Left lobe of liver (tissue), 2 donors: Measurements from ENCODE around the gene CELF2. TPM values are rescaled to one million over a fixed set of nuclear protein-coding genes. Genes with fewer than 3 reads are reported as not detected.

ENCODE experiments used
- ATAC-seq: fragments of 200-7000 bp; cut with Tn5 transposase; one replicate; pipeline ENCODE4 v1.9.1; 2020; ENCODE audit warnings: mild to moderate bottlenecking, moderate library complexity
- DNase-seq: peaks from one replicate; pipeline ENCODE4 v3.0.0-alpha.2; 2020; ENCODE audit warnings: low spot score
- total RNA-seq: library from RNA; stranded (reverse); gene quantifications from one replicate; pipeline ENCODE4 v1.2.1, GENCODE V29; 2021
- donor health status: DM: no; HTN: no; CAD: no; lungs with moderate emphysema.
- donor health status: DM: no; HTN: yes; CAD: no.

The CELF2 gene
- total RNA-seq, 1 donor from 2014 or later = 2.6 TPM

DNA sequence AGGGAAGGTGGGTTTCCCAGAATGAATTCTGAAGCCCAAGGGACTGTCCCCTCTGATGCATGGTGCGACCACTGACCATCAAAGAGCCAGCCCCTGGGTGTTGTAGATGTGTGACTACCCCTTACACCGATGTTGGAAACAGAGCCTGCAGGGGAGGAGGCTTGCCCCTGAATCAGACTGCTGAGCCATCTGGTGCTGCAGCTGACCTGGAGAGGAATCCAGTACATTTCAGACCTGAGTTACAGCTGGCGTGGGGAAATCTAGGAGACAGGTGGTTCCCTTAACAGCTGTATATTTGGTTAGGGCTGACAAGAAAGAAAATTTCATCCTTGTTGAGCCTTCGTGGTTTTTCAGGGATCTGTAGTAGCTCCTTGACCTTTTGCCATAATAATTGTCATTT is 195.5 kb downstream of the CELF2 start:
- no peak for DNase-seq
- ATAC-seq = no peak

DNA sequence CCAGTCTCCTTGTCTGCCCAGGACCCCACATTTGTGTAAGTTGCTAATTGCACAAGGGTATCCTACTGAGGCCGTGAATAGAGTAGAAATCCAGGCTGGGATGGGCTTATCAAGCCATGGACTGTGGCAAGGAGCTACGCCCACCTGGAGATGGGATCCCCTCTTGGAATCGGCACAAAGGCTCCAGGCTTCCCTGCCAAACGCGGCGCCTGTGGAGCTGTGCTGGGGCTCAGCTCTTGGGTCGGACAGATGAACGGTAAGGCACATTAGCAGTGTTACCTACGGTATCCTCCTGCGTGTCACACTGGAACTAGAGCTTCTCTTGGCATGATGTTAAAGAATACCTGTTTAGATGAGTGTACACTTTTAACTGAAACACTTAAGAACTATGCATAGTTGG is 196.7 kb downstream of the CELF2 start:
- no peak for DNase-seq
- ATAC-seq = no peak

DNA sequence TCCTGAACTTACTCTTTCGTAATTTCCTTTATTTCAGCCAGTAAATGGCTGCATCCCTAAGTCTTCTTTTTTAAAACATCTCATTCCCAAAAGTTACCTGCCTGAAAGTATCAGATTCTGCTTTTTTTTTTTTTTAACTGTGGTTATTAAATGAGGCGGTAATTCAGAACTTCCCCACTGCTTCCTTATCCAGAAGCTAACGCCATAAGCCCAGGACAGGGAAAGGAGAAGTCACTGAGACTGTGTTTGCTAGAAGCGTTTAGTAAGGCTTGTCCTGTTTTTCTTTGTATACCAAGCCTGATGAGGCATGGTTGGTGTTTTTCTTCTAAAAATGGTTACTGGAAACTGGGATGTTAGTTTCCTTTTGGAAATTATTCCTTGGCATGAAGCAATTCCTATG is 197.8 kb downstream of the CELF2 start:
- DNase-seq = no peak
- no peak for ATAC-seq

DNA sequence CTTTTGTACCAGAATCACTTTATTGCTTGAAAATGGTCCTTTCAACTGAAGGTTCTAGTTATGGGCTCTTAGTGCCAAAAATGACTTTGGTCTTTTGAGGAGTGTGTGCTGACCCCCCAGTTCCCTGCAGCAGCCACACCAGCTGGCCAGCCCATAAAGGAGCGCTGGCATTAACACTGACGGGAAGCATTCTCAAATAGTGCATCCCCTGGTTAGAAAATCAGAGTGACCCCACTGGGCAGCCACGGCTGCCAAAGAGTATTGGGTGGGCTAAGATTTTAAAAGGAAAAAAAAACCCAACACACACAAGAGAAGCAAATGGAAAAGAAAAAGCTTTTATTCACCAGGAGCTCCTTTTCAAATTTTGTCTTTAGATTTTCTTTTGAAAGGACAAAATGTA is 199.8 kb downstream of the CELF2 start:
- ATAC-seq = no peak
- DNase-seq = no peak

DNA sequence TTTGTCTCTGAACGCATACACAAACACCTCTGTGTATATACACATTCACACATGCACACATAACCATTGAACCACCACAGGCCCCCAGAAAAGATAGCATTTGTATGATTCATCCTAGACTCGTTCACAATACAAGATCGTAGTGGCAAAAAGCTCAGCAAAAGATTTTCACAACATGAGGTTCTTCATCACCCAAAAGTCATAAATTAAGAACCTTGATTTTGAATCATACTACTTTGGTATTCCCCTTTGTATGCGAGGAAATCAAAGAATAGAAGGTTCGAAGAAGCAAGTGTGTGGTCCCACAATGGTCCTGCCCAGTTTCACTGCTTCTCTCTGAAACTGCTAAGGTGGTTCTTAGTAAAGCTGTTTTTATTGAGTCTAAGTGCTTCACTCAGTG is 200.7 kb downstream of the CELF2 start:
- ATAC-seq (no peak), DNase-seq (no peak)

DNA sequence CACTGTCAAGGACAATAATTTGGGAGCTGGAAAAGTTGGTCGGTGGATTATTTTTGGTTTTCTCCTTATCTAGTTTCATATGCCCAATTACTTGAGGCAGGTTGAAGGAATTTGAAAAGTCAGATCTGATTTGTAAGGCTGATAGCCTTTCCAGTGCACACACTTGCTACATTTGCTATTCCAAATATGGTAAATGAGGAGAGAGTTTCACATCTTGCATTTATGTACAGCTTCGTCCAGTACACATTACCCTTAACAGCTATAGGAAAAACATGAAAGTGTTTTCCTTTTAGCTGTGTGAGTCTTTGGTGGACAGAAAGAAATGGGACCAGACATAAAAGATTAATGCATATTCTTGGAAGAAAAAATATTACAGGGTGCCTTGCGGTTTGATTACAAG is 201.8 kb downstream of the CELF2 start:
- DNase-seq (no peak), ATAC-seq (no peak)

DNA sequence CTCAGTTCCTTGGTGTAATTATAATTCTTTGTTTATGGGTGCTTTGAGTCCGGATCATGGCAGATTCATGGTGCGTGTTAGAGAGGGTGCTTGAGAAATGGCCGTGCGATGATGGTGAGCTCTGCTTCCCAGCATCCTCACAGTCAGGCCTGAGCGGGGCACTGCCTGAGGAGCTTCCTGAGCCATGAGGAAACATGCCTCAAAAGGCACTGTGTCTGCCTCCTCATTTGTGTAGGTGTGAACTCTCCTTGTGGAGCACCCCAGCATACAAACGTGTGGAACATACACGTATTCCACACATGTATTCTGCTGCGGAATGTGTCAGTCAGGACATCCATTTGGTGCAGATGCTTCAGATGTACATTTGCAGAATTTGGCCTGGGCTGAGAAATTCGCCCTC is 205.4 kb downstream of the CELF2 start:
- no peak for ATAC-seq
- no peak for DNase-seq

DNA sequence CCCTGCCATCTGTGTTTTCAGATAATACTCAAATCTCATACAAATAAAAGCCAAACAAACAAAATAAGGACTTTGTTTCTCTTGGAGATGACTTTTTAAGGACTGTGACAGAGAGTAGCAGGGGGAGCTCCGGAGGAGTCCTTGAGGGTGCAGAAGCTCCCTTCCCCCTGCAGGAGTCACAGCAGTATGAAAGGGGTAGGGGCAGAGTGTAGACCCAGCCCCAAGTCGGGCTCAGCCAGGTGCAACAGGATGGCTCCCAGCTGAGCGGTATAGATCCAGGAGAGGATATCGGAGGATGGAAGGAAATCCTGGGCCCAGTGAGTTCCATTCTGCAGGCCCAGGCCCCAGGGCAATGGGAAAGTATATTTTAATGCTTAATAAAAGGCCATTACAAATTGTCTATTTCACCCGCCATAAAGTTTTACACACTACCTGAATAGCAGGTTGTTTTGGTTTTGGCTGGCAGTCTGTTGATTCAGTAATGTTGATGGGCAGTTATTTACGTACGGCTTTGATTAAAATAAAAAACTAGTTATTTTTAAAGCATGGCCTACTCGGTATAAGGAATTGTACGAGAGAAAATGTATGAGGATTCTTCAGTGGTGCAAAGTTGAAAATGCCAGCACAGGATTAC is 206.0 kb downstream of the CELF2 start:
- ATAC-seq = no peak

DNA sequence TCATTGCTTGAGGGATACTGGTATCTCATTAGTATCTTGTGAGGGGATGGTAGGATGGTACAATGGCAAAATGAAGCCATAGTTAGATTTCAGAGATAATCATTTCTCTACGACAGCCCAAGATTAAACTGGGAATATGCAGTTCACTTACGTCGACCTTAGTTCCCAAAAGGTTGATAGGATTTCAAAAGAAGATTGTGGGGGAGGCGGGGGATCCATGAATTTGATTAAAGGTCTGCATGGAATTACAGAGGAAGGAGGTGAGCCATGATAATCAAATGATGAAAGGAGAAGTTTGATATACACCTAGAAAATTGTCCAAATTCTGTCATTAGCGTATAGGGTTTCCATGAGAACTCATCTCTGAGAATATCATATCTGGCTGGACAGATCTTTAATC is 206.6 kb downstream of the CELF2 start:
- DNase-seq (no peak), ATAC-seq (no peak)

More for the DNA sequence above, 206.0 kb downstream of the CELF2 start:
- no peak for DNase-seq

DNA sequence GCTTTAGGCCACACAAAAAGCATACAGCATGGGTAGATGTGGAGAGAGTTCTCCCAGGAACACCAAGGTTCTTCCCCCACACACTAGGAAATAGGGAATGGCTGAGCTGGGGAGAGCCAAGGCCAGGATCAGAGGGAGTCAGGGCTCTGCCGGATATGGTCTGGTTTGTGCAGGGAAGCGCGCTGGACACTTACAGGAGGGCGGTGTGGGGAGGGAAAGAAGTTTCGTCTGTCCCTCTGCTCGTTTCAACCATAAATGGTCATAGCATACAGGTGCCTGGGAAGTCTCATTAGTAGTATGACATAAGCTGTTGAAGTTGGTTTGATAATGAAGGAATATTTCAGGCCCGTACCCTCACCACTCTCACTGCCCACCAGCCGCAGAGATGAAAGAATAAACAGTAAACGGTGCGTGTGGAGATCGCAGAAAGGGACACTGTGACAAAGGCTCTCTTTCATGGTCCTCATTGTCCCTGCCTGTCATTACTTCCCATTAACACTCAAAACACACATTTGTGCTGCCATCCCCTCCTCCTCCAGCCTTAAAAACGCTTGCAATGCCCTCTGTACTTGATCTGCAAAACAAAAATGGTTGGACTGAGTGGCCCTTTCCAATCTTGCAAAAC is 207.2 kb downstream of the CELF2 start:
- no peak for ATAC-seq
- DNase-seq = no peak

DNA sequence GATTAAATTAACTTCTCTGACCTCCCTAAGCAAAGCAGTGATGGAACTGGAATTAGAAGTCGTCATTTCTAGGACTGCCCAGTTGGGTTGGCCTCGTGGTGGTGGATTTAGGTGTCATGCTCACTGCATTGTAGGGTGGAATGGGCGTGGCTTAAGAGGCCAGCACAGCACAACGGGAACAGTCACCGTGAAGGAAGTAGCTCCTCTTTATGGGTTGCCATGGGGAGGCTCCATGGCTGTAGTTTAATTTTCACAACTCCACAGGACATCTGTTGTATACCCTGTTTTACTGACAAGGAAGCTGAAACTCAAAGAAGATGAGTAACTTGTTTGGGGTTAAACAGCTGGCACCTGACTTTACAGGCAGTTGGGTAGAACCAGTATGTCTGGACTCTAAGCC is 208.3 kb downstream of the CELF2 start:
- peak; percentile 28 for ATAC-seq
- DNase-seq = no peak

DNA sequence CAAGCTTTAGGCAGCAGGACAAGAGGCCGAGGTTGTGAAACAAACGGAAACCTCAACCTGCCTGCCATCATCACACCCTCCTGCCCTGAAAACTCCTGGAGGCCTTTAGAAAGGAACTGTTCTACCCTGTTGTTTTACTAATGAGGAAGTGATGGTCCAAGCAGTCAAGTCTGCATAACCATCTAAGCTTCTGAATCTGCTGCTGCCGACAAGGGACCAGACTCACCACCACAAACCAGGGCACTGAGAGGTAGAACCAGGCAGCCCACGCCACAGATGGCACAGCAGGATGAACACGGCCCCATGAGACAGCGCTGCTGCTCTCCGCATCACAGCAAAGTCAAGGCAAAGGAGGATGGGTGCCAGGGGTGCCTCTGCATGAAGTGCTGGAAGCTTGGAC is 209.4 kb downstream of the CELF2 start:
- DNase-seq (no peak), ATAC-seq (no peak)

DNA sequence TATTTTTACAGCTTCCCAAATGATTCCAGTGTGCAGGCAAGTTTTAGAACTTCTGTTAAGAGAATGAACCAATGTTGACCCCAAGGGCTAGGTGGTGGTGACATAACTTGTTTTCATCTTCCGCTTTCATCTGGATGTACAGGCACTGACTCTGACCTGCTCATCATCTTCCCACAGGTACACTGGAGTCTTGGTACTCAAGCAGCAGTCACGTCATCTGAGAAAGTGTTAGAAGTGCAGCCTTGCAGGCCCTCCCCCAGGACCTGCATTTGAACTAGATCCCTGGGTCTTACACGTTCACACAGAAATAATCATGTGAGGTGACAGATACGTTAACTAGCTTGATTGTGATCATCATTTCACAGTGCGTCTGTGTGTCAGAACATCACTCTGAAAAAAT is 212.2 kb downstream of the CELF2 start:
- DNase-seq (no peak), ATAC-seq (no peak)

DNA sequence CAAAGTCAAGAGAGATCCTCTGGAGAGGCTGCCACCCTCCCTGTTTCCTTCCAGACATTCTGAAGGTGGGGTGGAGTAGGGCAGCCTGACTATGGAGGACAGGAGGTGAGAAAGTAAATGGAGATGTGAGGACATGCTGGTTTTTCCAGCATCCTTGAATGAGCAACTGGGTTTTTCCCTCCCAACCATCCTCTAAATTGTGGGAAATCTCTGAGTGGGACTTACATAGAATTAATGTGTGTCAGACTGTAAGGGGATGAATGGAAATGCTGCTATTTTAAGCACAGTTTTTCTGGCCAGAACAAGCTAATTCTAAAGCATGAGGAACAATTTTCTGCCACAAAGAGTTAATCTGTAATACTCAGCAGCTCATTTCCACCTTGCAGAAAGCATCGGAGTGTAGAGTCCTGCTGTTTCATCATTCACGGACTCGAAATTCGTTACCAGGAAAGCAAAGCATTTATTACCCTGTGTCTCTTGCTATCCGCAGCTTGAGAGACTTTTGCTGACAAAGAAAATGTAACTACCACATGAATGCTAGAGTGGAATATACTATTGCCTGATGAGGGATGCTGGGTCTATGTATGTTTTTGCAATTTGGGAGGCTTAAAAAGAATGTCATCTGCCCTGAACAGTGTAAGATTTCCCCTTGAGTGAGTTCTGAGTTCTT is 213.0 kb downstream of the CELF2 start:
- no peak for ATAC-seq
- DNase-seq = no peak

DNA sequence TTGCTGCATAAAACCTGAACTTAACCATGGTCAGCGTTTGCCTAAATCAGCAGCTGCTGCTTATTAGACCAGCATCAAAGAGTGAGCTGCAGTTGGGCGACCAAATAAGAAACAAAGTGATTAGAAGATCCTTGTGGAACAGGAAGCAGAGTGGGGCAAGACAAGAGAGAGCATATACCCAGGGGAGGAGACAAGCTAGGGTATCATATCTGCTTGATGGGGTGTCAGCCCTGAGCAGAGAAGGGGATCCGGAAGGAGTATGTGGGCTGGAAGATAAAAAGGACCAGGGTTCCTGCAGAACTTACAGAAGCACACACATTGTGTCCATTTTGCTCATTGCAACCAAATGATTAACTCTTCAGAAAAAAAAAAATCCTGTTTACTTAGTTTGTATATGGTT is 213.6 kb downstream of the CELF2 start:
- no peak for ATAC-seq
- DNase-seq = no peak

DNA sequence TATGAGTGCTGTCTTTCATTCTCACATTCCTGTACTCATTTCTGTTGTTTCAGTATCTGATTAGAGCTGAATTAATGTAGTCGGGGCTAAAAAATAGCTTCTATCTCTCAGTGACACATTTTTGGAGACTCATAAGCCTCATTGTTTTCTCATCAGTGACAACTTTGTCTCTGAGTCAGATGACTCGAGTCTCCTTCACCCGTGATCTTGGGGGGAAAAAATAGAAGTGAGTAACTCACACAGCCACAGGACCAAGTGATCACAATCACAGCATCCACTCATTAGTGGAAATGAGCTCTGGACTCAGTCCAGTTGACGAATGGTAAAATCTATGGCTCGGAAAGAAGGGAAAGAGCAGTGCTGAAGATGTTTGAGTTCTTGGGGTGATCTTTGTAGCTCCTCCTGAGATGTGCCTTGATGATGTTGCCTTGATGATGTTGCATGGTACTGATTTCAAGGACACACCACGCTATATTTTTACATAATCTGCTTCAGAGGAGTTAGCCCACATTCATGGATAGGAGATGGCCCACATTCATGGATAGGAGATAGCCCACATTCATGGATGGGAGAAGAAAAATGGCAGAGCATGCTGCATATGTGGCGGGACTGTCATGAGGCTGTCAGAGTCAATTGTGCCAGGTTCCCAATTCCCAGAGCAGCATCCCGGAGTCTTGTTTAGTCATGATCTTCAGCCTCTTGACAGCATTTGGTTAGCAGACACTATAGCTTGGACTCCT is 214.7 kb downstream of the CELF2 start:
- DNase-seq (no peak), ATAC-seq (no peak)

DNA sequence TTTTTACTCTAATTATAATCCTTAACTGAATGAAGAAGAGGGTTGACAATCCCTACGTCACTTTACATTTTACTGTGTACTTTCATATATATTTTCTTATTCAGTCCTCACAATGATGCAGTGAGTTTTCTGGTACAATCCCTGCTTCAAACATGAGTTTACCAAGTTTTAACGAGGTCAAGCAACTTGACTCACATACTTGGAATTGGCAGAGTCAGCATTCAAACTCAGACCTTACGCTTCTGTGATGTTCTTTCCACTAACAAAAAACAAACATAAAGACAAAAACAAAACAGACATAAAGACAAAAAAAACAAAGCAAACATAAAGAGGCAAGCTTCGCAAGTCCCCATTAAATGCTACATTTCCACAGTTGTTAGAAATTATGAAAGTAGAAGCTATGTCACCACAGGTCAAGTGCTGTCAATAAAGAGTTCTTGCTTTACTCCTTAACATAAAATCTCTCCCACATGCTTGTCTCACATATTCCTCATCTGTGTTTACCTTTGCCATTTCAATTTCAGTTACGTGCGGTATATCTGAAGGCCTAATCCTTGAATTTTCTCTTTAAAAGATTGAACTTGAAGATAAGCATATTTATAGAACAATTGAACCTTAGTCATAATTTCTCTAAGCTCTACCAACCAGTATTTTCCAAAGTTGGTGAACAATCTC is 217.3 kb downstream of the CELF2 start:
- DNase-seq (no peak), ATAC-seq (no peak)

DNA sequence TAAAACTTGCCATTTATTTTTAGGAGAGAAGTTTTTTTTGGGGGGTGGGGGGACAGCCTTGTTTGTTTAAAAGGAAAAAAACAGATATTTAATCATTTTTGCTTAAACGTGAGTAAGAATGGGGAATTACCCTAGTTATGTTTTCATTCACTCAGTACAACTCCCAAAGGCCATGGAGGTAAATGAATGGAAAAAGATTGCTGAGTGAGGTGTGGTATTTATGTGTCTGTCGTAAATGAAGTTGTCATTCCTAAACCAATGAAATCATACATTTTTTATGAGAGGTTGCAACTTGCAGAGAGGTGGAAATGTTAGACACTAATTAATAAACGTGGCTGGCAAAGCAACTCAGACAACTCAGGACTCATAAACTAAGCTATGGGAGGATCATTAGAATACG is 218.1 kb downstream of the CELF2 start:
- DNase-seq = no peak
- no peak for ATAC-seq

DNA sequence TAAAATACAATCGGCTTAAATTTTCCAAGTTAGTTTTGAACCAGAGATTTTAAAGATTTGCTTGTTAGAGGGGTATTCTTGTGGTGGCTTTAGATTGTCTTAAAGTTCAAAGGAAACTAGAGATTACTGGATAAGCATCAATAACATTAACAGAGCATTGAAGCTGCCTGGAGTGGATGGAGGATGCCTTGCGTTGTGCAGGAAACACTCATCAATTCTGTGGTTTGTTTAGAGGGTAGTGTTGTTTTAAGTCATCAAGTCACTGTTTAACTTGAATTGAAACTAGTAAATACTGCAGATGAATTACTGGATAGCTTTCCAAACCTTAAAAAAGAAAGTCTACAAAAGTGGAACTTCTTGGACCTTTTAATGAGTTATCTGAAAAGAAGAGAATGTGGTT is 218.6 kb downstream of the CELF2 start:
- ATAC-seq (no peak), DNase-seq (no peak)

DNA sequence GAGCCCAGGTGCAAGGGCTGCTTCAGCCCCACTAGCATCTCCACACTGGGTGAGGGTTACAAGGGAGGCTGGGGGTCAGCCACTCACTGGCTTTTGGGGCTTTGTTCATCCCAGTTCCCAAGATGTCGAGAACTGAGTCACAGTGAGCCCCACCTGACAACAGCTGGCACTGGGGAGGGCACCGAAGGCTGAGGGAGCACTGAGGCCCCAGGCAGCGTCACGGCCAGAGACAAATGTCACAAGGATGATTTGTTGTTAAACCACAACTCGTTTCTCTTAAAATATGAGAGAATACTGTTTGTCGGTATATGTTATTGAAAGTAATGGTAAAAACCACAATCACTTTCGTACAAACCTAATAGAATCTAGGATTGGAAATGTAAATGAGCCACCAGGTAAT is 219.9 kb downstream of the CELF2 start:
- DNase-seq (no peak), ATAC-seq (no peak)

DNA sequence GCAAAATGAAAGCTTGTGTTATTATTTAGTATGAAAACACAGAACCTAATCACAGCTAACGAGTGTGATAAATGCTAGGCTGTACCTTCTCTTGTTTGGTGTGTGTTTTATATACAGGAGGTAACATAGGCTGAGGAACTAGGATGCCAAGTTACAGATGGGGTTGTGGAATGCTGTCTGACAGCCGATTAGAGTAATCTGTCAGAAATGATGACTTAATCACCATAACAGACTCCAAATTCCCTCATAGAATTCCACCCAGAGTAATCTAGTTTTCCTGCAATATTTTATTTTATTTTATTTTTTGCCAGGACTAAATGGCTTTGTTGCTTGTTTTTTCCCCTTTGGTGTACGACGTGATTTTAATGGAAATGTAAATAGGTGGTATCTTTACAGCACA is 221.2 kb downstream of the CELF2 start:
- DNase-seq = no peak
- no peak for ATAC-seq
